ENCODE results near the gene OR7G3.

DNA sequence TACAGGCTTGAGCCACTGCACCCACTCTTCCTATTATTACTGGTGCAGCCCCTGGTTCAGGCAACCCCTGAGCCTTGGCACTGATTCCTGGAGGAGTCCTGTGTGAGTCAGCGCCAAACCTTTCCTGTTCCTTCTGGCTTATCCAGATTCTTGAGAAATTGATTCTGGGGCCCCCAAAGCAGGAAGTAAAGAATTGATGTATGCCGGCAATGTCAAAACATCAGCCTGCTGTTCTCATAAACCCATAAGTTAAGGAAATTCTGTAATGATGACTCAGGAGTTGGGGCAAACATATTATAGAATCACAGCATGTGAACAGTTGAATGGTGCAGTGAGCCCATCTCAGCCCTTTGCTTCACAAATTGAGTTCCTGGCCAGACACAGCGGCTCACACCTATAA, 1.4 kb upstream of the OR7G3 start:
- TF ChIP-seq EZH2 (optimal IDR thresholded peaks at IDR 0.05; ENCODE audit: low read depth, low read length): no peak
- TF ChIP-seq, protein P1, sequence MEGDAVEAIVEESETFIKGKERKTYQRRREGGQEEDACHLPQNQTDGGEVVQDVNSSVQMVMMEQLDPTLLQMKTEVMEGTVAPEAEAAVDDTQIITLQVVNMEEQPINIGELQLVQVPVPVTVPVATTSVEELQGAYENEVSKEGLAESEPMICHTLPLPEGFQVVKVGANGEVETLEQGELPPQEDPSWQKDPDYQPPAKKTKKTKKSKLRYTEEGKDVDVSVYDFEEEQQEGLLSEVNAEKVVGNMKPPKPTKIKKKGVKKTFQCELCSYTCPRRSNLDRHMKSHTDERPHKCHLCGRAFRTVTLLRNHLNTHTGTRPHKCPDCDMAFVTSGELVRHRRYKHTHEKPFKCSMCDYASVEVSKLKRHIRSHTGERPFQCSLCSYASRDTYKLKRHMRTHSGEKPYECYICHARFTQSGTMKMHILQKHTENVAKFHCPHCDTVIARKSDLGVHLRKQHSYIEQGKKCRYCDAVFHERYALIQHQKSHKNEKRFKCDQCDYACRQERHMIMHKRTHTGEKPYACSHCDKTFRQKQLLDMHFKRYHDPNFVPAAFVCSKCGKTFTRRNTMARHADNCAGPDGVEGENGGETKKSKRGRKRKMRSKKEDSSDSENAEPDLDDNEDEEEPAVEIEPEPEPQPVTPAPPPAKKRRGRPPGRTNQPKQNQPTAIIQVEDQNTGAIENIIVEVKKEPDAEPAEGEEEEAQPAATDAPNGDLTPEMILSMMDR (IDR thresholded peaks at IDR 0.05; ENCODE audit: low read length): no peak

All from MM.1S (cell line).